HCT116 (cell line): ENCODE measurements around the gene PLEK2. TPM values are rescaled to one million over a fixed set of nuclear protein-coding genes. Genes with fewer than 3 reads are reported as not detected.
"Not testable (repeated sequence)": the region's sequence is repeated elsewhere in the genome, so short reads cannot be mapped to it uniquely, and the experiment has no call there.

Experiments used
- ATAC-seq: fragments of 200-7000 bp; cut with Tn5 transposase; 2 replicates; pipeline ENCODE4 v1.9.1; 2020; ENCODE audit warnings: mild to moderate bottlenecking, moderate library complexity
- BruUV-seq: library from RNA; stranded (reverse); fragments of 400-500 nt; replicated peaks from 2 replicates; lab custom pipeline; 2021; lab: Mats Ljungman, UMichigan
- CTCF ChIA-PET: fragments of 300-600 bp; sonication (Branson Sonifier 250); formaldehyde crosslinking; loops from one replicate; lab custom pipeline; 2021; ENCODE audit warnings: antibody characterized with exemption; lab: Charles Lee
- POLR2A ChIA-PET: fragments of 300-600, 350-600 bp; sonication (Branson Sonifier 250); formaldehyde crosslinking; loops from one replicate; lab custom pipeline; 2021; ENCODE audit warnings: antibody characterized with exemption; lab: Charles Lee
- RAD21 ChIA-PET, 2 experiments: fragments of 300-600 bp; sonication (Branson Sonifier 250); formaldehyde crosslinking; loops; one replicate each; lab custom pipeline; 2023; ENCODE audit warnings: low total read pairs in 2 of 2; ENCODE audit not compliant: uncharacterized antibody in 2 of 2, unreplicated experiment in 2 of 2, low non-redundant PET in 1 of 2; lab: Charles Lee
- DNase-seq: peaks from one replicate; pipeline ENCODE4 v3.0.0-alpha.2; 2010; ENCODE audit warnings: low read depth, low spot score
- H2AFZ ChIP-seq: fragments of 200-600 bp; shearing (Covaris generic), sonication (generic); 2 replicates; pipeline ENCODE4 v1.6.1; 2017; ENCODE audit warnings: low read depth, mixed run types, mixed read lengths, antibody characterized with exemption, low read length; ENCODE audit not compliant: poor library complexity, severe bottlenecking
- H3K27ac ChIP-seq: 2 replicates; pipeline ENCODE4 v1.5.1; 2012; ENCODE audit warnings: low read depth, low read length
- H3K27me3 ChIP-seq: fragments of 200-600 bp; sonication (generic); 2 replicates; pipeline ENCODE4 v1.6.1; 2016; ENCODE audit warnings: mixed run types, low read length, mixed read lengths; ENCODE audit not compliant: insufficient read depth
- H3K36me3 ChIP-seq, 2 experiments: fragments of 200-500 bp in 1 of 2; fragments of 200-600 bp in 1 of 2; sonication (Bioruptor generic) in 1 of 2; sonication (generic) in 1 of 2; 2 replicates each; pipeline versions ENCODE4 v1.5.1 to v1.6.1; 2014 to 2016; ENCODE audit warnings: low read length in 2 of 2, inconsistent platforms in 1 of 2, mixed read lengths in 1 of 2, mixed run types in 1 of 2; ENCODE audit not compliant: insufficient read depth in 2 of 2, control insufficient read depth in 1 of 2
- H3K4me1 ChIP-seq, 2 experiments: fragments of 200-600 bp in 1 of 2; sonication (generic) in 1 of 2; 2 replicates each; pipeline versions ENCODE4 v1.5.1 to v1.6.1; 2012 to 2017; ENCODE audit warnings: low read length in 2 of 2, inconsistent platforms in 1 of 2, mild to moderate bottlenecking in 1 of 2, mixed read lengths in 1 of 2, mixed run types in 1 of 2, moderate library complexity in 1 of 2; ENCODE audit not compliant: insufficient read depth in 2 of 2, control insufficient read depth in 1 of 2
- H3K4me2 ChIP-seq: fragments of 200-600 bp; sonication (generic); 2 replicates; pipeline ENCODE4 v1.6.1; 2017; ENCODE audit warnings: mixed run types, low read length, mixed read lengths
- H3K4me3 ChIP-seq, 2 experiments: fragments of 200-600 bp in 1 of 2; sonication (generic) in 1 of 2; replicated peaks in 1 of 2; 2 replicates each; pipeline ENCODE4 v1.5.1; 2011 to 2016; ENCODE audit warnings: low read length in 2 of 2, control low read depth in 1 of 2, low read depth in 1 of 2, mild to moderate bottlenecking in 1 of 2, mixed read lengths in 1 of 2, mixed run types in 1 of 2
- H3K79me2 ChIP-seq: fragments of 200-600 bp; sonication (generic); 2 replicates; pipeline ENCODE4 v1.6.1; 2017; ENCODE audit warnings: mild to moderate bottlenecking, mixed run types, low read length, moderate library complexity, mixed read lengths; ENCODE audit not compliant: insufficient read depth
- H3K9ac ChIP-seq: fragments of 200-600 bp; sonication (generic); 2 replicates; pipeline ENCODE4 v1.6.1; 2016; ENCODE audit warnings: low read length, mixed read lengths
- H3K9me2 ChIP-seq: fragments of 200-600 bp; sonication (generic), shearing (Covaris generic); 2 replicates; pipeline ENCODE4 v1.6.1; 2017; ENCODE audit warnings: mixed run types, mild to moderate bottlenecking, moderate library complexity; ENCODE audit not compliant: insufficient read depth
- H3K9me3 ChIP-seq, 2 experiments: fragments of 200-500 bp in 1 of 2; fragments of 200-600 bp in 1 of 2; sonication (Bioruptor generic) in 1 of 2; sonication (generic) in 1 of 2; 2 replicates each; pipeline ENCODE4 v1.6.1; 2014 to 2017; ENCODE audit warnings: low read length in 2 of 2, mixed read lengths in 2 of 2, inconsistent platforms in 1 of 2, low read depth in 1 of 2, mild to moderate bottlenecking in 1 of 2, mixed run types in 1 of 2, moderate library complexity in 1 of 2; ENCODE audit not compliant: control insufficient read depth in 1 of 2, insufficient read depth in 1 of 2
- H4K20me1 ChIP-seq: fragments of 200-600 bp; sonication (generic), shearing (Covaris generic); 2 replicates; pipeline ENCODE4 v1.6.1; 2017; ENCODE audit warnings: mixed run types, mild to moderate bottlenecking, moderate library complexity; ENCODE audit not compliant: insufficient read depth
- CBX3 ChIP-seq: IDR thresholded peaks from 2 replicates; pipeline ENCODE4 v1.6.1; 2012; ENCODE audit warnings: low read depth
- CEBPB ChIP-seq: IDR thresholded peaks from 2 replicates; pipeline ENCODE4 v1.6.1; 2012; ENCODE audit warnings: low read depth
- EGR1 ChIP-seq: IDR thresholded peaks from 2 replicates; pipeline ENCODE4 v1.6.1; 2012; ENCODE audit warnings: low read depth
- ELF1 ChIP-seq: IDR thresholded peaks from 2 replicates; pipeline ENCODE4 v1.6.1; 2012; ENCODE audit warnings: low read depth, borderline replicate concordance
- EZH2phosphoT487 ChIP-seq: fragments of 200-600 bp; IDR thresholded peaks from 2 replicates; pipeline ENCODE4 v1.6.1; 2018; ENCODE audit warnings: antibody characterized with exemption, borderline replicate concordance
- FOSL1 ChIP-seq: IDR thresholded peaks from 2 replicates; pipeline ENCODE4 v1.6.1; 2012; ENCODE audit warnings: low read depth
- JUND ChIP-seq: IDR thresholded peaks from 2 replicates; pipeline ENCODE4 v1.6.1; 2012
- POLR2AphosphoS5 ChIP-seq: IDR thresholded peaks from 2 replicates; pipeline ENCODE4 v1.6.1; 2011; ENCODE audit warnings: mild to moderate bottlenecking, low read depth, low read length, moderate library complexity
- SRF ChIP-seq: IDR thresholded peaks from 2 replicates; pipeline ENCODE4 v1.6.1; 2012; ENCODE audit warnings: low read depth
- TCF7L2 ChIP-seq: IDR thresholded peaks from 2 replicates; pipeline ENCODE4 v1.7.0; 2011; ENCODE audit warnings: borderline replicate concordance, inconsistent platforms; ENCODE audit not compliant: insufficient read depth, insufficient read length; ENCODE audit errors: extremely low read depth
- ZFX ChIP-seq: fragments of 450-650 bp; IDR thresholded peaks from 2 replicates; pipeline ENCODE4 v1.6.1; 2017
- ZNF274 ChIP-seq: fragments of 200-500 bp; sonication (Bioruptor generic); IDR thresholded peaks from 2 replicates; pipeline ENCODE4 v1.6.1; 2014; ENCODE audit warnings: mild to moderate bottlenecking, low read depth, low read length, inconsistent platforms
- intact Hi-C: fragments of 100-400 bp; cut with micrococcal nuclease; formaldehyde crosslinking; loops from 2 replicates; pipeline ENCODE4 v1.10.0; 2022
- total RNA-seq: library from RNA; stranded (reverse); gene quantifications from one replicate; pipeline ENCODE4 v1.2.1, GENCODE V29; 2021; ENCODE audit not compliant: unreplicated experiment
- TF ChIP-seq, protein P1 (sequence below): IDR thresholded peaks from 2 replicates; pipeline ENCODE4 v1.6.1; 2012

PLEK2 gene
- total RNA-seq, 1 experiment from 2014 or later: 67.6 TPM

DNA sequence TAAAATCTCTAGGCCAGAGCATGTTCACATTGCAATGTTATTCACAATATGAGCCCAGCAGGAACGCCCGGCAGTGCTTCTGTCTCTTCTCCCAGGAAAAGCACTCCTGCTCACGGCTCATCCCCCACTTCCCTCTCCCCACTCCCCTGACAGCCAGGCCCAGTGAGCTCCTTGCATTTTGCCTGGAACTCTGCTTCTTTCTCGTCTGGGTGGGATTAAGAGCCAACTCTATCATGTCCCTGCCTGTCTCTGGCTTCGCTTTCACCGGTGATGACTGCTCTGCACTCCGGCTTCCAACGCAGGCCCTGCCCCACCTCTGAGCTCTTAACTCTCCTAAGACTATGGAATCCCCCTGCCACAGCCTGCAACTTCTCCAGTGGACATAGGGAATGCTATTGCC lies 2.5 kb downstream of the PLEK2 start:
- Histone ChIP-seq H3K4me1 (peaks cover 30 to 39% of the 10 kb centered on the region in 2 experiments), H3K36me3 (no peaks in the 10 kb centered on the region; a peak in 1 of 4 replicates), H3K79me2 (peaks cover 58% of the 10 kb centered on the region), H3K9me2 (no peaks in the 10 kb centered on the region), H3K27ac (no peak overlapping the region), H3K4me3 (no peak overlapping the region), H3K9me3 (no peaks in the 10 kb centered on the region), H3K4me2 (no peak overlapping the region), H3K27me3 (no peaks in the 10 kb centered on the region), H4K20me1 (no peaks in the 10 kb centered on the region), H2AFZ (no peak overlapping the region), H3K9ac (no peak overlapping the region)
- ChIA-PET CTCF (no interaction called here), POLR2A (interaction anchor here (1.1 kb wide), 1 partner anchor 50 kb away, joined by 3 read pairs; the partner anchor contains the start of gene ATP6V1D), RAD21 (no interaction called here)
- no peak for DNase-seq
- TF ChIP-seq, protein P1, sequence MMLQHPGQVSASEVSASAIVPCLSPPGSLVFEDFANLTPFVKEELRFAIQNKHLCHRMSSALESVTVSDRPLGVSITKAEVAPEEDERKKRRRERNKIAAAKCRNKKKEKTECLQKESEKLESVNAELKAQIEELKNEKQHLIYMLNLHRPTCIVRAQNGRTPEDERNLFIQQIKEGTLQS: no peak
- TF ChIP-seq EZH2phosphoT487 (no peak), FOSL1 (no peak), ZNF274 (no peak), CEBPB (no peak), CBX3 (no peak), ELF1 (no peak), TCF7L2 (no peak), SRF (no peak), ZFX (no peak), JUND (no peak), POLR2AphosphoS5 (no peak), EGR1 (no peak)
- ATAC-seq: no peak
- BruUV-seq: no TSS peak
- intact Hi-C loops: no loop called here

- H3K27me3 ChIP-seq, intact Hi-C loops, POLR2A ChIA-PET, ATAC-seq, BruUV-seq, H3K4me3 ChIP-seq, H2AFZ ChIP-seq, H3K9me3 ChIP-seq, H3K9ac ChIP-seq, H3K36me3 ChIP-seq, H3K9me2 ChIP-seq, DNase-seq, RAD21 ChIA-PET, H3K4me2 ChIP-seq, H4K20me1 ChIP-seq, H3K27ac ChIP-seq, CTCF ChIA-PET: not testable (repeated sequence)
- Histone ChIP-seq H3K4me1 (peaks cover 18 to 27% of the 10 kb centered on the region in 2 experiments), H3K79me2 (peaks cover 70% of the 10 kb centered on the region)
These were observed 3.7 kb downstream of the PLEK2 start for GRCh38 chr14:67408122-67408801.
